Type B pancreatic cell (in vitro differentiated cells): ENCODE results near the gene HEY2. TPM values are rescaled to one million over a fixed set of nuclear protein-coding genes. Genes with fewer than 3 reads are reported as not detected.

Source experiments
- DNase-seq: peaks from one replicate; pipeline ENCODE4 v3.0.0; 2021; ENCODE audit warnings: mixed read lengths; ENCODE audit not compliant: unreplicated experiment; ENCODE audit errors: extremely low spot score
- H3K27ac Mint-ChIP-seq: 2 replicates; pipeline ENCODE4 v1.8.0; 2021; ENCODE audit warnings: mild to moderate bottlenecking, mixed read lengths
- H3K27me3 Mint-ChIP-seq: 2 replicates; pipeline ENCODE4 v1.8.0; 2021; ENCODE audit warnings: mixed read lengths
- H3K36me3 Mint-ChIP-seq: 2 replicates; pipeline ENCODE4 v1.8.0; 2021; ENCODE audit warnings: mixed read lengths
- H3K4me1 Mint-ChIP-seq: one replicate; pipeline ENCODE4 v1.8.0; 2021; ENCODE audit warnings: mixed read lengths; ENCODE audit not compliant: unreplicated experiment
- H3K4me3 Mint-ChIP-seq: 2 replicates; pipeline ENCODE4 v1.8.0; 2021; ENCODE audit warnings: mild to moderate bottlenecking, mixed read lengths
- H3K9me3 Mint-ChIP-seq: 2 replicates; pipeline ENCODE4 v1.8.0; 2021; ENCODE audit warnings: mixed read lengths
- CTCF ChIP-seq: fragments of 200-600 bp; sonication (generic); conservative IDR thresholded peaks from 2 replicates; pipeline ENCODE4 v1.5.0; 2021; ENCODE audit warnings: antibody characterized with exemption, mild to moderate bottlenecking
- total RNA-seq: library from RNA; stranded (reverse); gene quantifications from 2 replicates; pipeline ENCODE4 v1.2.1, GENCODE V29; 2021; ENCODE audit warnings: low replicate concordance

The HEY2 gene
- total RNA-seq, 1 donor from 2014 or later, result 10.0 TPM

GRCh38 chr6:125753218-125753936 is 3.9 kb downstream of the HEY2 start:
- H3K4me1 Mint-ChIP-seq, result peaks cover 21% of the 10 kb centered on the region
- peak; percentile 73 for TF ChIP-seq CTCF
- H3K36me3 Mint-ChIP-seq, result peaks cover 6% of the 10 kb centered on the region
- H3K9me3 Mint-ChIP-seq, result no peaks in the 10 kb centered on the region
- peak overlapping the region; percentile 31 for H3K4me3 Mint-ChIP-seq
- DNase-seq, result no peak
- H3K27ac Mint-ChIP-seq, result no peak overlapping the region
- H3K27me3 Mint-ChIP-seq, result peaks cover 34% of the 10 kb centered on the region

- H3K4me3 Mint-ChIP-seq, result no peak overlapping the region
- H3K27ac Mint-ChIP-seq, result no peak overlapping the region
- H3K4me1 Mint-ChIP-seq, result peaks cover 21% of the 10 kb centered on the region
- no peaks in the 10 kb centered on the region for H3K9me3 Mint-ChIP-seq
- peak; percentile 41 for TF ChIP-seq CTCF
- peaks cover 8% of the 10 kb centered on the region for H3K36me3 Mint-ChIP-seq
- H3K27me3 Mint-ChIP-seq, result peaks cover 29% of the 10 kb centered on the region
- no peak for DNase-seq
Measured at GRCh38 chr6:125753937-125754259, 4.5 kb downstream of the HEY2 start.

GRCh38 chr6:125754566-125754965 is 5.1 kb downstream of the HEY2 start:
- Mint-ChIP-seq H3K4me3 (no peak overlapping the region), H3K4me1 (peaks cover 21% of the 10 kb centered on the region), H3K36me3 (peaks cover 10% of the 10 kb centered on the region), H3K9me3 (no peaks in the 10 kb centered on the region), H3K27me3 (peaks cover 29% of the 10 kb centered on the region), H3K27ac (no peak overlapping the region)
- no peak for TF ChIP-seq CTCF
- no peak for DNase-seq

GRCh38 chr6:125759184-125759902 is 9.9 kb downstream of the HEY2 start:
- no peaks in the 10 kb centered on the region for H3K27me3 Mint-ChIP-seq
- DNase-seq, result no peak
- peak; percentile 69 for TF ChIP-seq CTCF
- no peak overlapping the region for H3K27ac Mint-ChIP-seq
- peak overlapping the region; percentile 31 for H3K4me3 Mint-ChIP-seq
- peaks cover 5% of the 10 kb centered on the region for H3K4me1 Mint-ChIP-seq
- H3K36me3 Mint-ChIP-seq, result peaks cover 13% of the 10 kb centered on the region
- H3K9me3 Mint-ChIP-seq, result no peaks in the 10 kb centered on the region

- no peak for DNase-seq
- Mint-ChIP-seq H3K9me3 (no peaks in the 10 kb centered on the region), H3K27me3 (no peaks in the 10 kb centered on the region), H3K4me1 (peaks cover 5% of the 10 kb centered on the region), H3K27ac (no peak overlapping the region), H3K36me3 (peaks cover 10% of the 10 kb centered on the region), H3K4me3 (no peak overlapping the region)
- TF ChIP-seq CTCF, result no peak
Measured at GRCh38 chr6:125759959-125760457, 10.6 kb downstream of the HEY2 start.
